GM08714 (cell line): Measurements from ENCODE around the gene PPP4R3A.
A peak's percentile ranks its signal among the peaks of the same experiment; 100 is the strongest.
"Not testable (repeated sequence)": the region's sequence is repeated elsewhere in the genome, so short reads cannot be mapped to it uniquely, and the experiment has no call there.

Experiments used
- H3K4me3 ChIP-seq: fragments of 200-500 bp; sonication (Bioruptor generic); 2 replicates; pipeline ENCODE4 v1.5.1; 2014; ENCODE audit warnings: mild to moderate bottlenecking, low read length, inconsistent platforms
- ZNF274 ChIP-seq: IDR thresholded peaks from 2 replicates; pipeline ENCODE4 v1.6.1; 2012; ENCODE audit warnings: mild to moderate bottlenecking, low read depth, low read length

The PPP4R3A gene

DNA sequence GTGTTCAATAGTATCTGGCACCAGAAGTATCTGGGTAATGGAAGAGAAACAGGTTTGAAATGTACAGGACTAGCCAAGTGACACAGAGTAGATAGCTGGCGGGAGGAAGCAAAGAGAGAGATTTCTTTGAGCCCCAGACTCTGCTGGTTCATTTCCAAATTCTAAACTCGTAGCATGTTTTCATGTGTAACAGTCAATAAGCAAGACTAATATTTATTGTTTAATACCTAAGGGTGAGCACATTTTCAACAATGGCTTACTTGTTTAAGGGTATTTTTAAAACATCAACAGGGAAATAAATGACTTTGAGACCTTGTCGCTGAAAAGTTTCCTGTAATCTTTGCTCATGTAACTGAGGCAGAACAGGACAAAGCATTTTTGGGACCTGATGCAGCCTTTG is 80.7 kb downstream of the PPP4R3A start:
- no peak overlapping the region for H3K4me3 ChIP-seq
- TF ChIP-seq ZNF274, result no peak

DNA sequence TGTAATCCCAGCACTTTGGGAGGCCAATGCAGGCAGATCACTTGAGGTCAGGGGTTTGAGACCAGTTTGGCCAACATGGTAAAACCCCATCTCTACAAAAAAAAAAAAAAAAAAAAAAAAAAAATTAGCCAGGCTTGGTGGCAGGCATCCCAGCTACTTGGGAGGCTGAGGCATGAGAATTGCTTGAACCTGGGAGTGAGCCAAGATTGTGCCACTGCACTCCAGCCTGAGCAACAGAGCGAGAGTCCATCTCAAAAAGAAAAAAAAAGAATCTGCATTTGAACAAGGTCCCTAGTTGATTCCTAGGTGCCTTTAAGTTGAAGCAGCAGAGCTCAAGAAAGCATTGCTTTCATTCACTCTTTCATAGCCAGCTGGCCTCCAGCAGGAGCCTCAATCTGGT is 81.2 kb downstream of the PPP4R3A start:
- H3K4me3 ChIP-seq, result not testable (repeated sequence)

DNA sequence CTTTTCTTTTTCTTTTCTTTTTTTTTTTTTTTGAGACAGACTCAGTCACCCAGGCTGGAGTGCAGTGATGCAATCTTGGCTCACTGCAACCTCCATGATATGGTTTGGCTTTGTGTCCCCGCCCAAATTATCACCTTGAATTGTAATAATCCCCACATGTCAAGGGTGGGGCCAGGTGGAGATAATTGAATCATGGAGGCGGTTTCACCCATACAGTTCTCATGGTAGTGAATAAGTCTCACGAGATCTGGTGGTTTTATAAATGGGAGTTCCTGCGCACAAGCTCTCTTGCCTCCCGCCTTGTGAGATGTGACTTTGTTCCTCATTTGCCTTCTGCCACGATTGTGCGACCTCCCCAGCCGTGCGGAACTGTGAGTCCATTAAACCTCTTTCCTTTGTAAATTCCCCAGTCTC is 84.6 kb downstream of the PPP4R3A start:
- H3K4me3 ChIP-seq, result not testable (repeated sequence)

DNA sequence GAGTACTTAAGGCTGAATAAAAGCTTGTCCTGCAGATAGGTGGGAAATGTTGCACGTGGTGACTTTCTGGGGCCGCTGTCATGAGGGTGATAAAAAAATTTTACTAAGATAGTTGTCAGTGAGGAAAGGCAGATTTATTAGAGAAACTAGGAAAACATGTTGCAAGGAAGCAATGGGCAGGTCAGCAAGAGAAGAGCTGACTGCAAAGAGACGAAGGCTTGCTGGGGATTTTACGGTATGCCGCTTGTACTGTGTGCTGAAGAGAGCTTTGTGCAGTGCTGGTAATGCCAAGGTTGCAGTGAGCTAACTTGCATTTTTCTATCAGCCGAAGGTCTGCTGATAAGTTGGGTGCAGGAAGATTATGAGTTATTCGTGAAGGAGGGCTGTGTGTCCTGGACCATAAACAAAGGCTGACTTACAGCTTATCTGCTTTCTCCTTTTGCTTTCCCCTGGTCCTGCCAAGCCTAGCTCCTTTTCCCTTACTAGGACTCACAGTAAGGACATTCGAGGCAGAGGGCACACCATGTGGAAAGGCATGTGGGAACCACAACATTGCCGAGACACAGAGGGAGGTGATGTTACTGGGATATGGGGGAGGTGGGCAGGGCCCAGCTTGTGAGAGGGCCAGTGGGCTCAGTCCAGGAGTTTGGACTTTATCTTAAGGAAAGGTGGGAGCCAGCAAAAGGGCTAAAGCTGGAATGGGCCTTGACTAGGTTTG is 85.1 kb downstream of the PPP4R3A start:
- no peak for TF ChIP-seq ZNF274
- H3K4me3 ChIP-seq, result no peak overlapping the region

DNA sequence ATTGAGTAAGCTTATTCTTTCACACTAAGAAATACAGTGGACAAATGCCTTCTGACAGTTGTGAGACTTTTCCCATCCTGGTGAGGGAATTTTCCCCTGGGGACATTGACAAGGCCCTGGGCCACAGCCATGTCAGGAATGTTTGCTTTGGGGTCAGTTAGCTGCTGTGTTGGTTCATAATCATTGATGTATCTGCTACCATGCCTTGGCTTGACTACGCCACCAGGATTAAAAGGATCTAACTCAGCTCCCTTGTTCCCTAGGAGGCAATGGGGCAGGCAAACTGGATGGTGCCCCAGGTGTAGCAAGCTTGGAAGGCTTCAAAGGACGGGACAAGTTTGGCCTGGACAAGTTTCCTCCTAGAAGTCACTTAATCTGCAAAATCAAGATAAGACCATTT is 89.4 kb downstream of the PPP4R3A start:
- TF ChIP-seq ZNF274, result no peak
- H3K4me3 ChIP-seq, result no peak overlapping the region

DNA sequence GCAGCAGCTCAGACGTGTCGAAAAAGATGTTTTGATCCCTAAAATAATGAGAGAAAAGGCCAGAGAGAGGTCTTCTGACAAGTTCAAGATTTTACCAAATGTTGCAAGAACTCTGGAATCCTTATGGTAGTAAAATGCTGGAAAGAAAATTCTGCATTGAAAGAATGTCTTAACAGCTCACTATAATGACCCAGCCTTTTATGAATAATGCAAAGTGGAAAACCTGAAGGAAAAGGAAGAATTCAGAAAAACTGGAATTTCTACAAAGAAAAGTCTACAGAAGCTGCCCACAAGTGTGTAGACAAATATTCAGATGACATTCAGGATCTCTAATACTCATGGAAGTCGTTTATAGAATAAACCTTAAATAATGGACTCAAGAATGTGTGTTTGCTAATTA is 90.7 kb downstream of the PPP4R3A start:
- H3K4me3 ChIP-seq, result no peak overlapping the region
- no peak for TF ChIP-seq ZNF274

DNA sequence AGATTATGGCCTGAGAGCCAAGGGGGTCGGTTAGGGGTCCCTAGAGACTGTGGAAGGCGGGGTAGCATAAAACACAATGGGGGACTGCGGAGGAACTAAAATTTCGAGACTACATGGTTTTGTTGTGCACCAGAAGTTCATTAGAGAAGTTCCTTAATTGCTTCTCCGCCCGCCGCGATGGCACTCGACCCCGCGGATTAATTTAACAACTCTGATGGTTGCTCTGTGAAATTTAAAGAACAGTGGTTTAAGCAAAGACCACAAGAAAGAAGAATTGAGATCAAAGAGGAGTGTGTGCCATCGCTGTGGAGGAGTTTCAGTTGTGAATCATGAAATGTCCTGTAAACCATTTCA is 91.1 kb downstream of the PPP4R3A start:
- H3K4me3 ChIP-seq, result no peak overlapping the region
- TF ChIP-seq ZNF274, result no peak

DNA sequence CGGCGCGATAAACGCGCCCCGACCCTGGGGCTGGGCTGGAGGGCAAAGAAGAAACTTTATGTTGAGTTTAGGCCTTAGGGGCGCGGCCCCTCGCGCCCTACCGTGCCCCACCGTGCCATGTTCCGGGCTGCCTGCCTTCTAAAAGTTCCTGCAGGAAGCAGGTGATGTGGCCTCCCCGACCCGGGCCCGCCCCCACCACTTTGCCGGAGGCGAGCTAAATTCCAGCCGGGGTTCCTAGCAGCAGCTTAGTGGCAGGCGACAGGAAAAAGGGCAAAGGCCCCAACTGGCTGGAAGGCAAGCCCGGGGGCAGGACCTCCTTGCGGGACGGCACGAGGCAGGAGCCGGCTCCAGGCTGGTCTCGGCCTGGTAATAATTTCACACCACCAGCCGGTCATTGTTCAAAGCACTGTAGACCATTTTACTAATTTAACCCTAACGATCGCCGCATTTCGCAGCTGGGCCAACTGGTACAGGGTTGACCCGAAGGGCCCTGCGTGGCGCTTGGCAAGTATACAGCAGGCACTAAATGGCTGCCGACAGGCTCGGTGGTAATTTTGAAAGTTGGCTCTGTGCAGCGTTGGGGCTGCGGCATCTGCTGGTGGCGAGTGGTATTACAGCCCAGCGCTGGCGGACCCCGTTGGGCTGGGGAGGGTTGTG is 91.6 kb downstream of the PPP4R3A start:
- peak overlapping the region; percentile 93; the same call in 1 of the 2 replicates for H3K4me3 ChIP-seq
- no peak for TF ChIP-seq ZNF274

DNA sequence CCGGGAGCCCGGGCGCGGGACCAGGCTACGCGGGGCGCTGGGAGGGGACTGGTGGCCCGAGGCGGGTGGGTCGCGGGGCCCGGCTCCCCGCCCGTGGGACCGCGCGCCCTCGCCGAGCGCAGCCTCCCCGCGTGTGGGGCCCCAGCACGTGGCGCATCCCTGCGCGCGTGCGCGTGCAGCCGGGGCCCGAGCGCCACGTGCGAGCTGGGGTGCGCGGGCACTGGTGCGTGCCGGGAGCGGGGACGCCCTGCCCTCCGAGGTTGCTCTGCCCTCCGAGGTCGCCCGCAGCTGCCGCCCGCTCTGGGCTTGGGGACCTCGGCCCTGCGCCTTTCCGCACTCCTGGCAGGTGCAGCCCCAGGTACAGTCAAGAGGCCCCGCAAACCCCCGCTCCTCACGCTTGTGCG is 92.1 kb downstream of the PPP4R3A start:
- H3K4me3 ChIP-seq, result peak overlapping the region; percentile 93; the same call in 1 of the 2 replicates

DNA sequence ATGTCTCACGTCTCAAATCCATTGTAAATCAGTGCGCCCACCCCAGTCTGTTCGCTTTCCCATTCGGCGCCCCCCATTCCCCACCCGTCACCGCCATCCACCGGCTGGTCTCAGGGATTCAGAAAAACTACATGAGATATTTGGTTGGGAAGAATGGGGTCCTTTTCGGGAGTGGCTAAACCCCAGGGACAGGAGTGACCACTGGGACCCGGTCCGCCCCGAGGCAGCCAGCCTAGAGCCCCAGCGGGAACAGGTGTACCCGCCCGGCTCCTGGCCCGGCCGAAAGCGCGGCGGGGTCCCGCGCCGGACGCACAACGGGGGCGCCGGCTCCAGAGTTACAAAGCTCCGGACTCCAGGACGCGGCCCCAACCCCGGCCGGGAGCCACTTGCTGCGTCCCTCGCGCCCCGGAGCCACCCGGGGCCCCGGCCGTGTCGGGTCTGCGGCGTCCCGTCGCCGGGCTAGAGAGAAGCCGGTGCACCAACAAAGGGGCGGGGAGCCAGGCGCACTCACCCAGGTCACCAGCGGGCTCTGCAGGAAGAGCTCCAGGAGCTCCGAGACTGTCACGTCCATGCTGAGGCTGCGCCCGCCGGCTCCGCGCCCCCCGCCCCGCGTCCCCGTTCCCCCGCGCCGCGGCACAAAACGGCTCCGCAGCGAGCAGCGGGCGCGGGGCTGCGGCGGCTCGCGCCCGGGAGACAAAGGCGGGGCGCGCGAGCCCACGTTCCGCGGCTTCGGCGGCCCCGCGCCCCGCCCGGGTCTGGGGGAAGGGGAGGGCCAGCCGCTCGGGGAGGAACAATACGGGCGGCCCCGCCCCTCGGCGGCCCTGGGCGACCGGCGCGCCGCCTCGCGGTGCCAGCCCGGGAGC is 92.8 kb downstream of the PPP4R3A start, which contains the start of gene CCDC88C:
Gene CCDC88C (minus strand): TSS at position 701 of the 863 bp plus-strand sequence. CDS start 130 bp downstream, at position 571.
- TF ChIP-seq ZNF274, result no peak
- peak within 1 kb of the TSS; percentile 93 for H3K4me3 ChIP-seq

More for the DNA sequence above, 92.1 kb downstream of the PPP4R3A start:
- TF ChIP-seq ZNF274, result no peak

DNA sequence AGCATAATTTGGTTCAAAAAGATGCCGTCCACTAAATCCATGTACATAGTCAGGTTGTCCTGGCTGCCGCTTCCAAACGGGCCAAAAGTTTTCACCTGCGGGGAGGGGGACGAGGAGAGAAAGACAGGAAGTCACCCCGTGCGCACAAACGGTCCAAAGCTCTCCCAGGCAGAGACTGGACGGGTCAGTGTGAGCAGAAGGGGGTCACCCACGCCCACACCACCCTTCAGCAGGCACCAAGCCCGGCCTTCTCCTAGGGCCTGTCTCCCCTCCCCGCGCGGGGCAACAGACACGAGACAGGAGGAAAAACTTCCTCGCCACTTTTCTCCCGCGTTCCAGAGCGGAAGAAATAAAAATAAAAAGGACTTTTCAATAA is 93.4 kb downstream of the PPP4R3A start:
- H3K4me3 ChIP-seq, result peak overlapping the region; percentile 93

DNA sequence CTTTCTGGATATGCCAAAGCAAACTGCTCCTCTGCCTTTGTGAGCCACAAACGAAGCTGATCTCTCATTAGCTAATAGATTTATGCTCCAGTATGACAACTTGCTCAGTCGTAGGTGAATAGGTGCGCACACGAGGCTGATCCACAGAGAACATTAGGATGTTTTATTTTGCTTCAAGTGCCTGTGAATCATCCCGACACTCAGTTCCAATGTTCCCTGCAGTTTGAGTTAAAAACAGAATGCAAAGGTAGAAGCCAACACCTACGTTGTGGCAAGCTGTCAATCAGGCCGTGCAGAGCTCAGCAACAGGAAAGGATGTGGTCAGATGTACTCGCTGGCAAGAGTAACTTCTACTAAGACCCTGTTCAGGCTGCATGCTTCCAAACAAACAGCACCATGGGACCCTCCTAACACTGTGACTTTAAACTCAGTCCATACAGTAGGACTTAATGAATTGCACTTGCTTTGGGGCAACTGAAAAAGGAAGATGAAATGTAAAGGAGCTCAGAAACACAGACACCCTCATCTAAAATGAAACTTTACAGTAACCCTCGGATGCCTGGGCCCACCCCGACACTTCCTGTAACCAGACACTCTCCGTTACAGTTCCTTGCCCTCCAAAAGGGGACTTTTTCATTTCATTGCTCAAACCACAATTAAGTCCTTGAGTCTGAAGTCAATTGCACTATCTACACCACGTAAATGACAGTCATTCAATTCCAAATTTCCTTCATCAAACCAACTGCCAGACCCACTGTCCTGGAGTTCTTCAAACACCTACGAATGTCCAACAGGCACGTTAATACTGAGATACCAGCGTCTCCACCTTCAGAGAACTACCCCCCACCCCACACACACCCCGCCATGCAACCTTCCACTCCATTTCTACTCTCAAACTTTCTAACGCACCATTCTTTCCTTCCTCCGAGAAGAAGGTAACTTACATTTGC is 94.0 kb downstream of the PPP4R3A start:
- H3K4me3 ChIP-seq, result peak overlapping the region; percentile 93
- TF ChIP-seq ZNF274, result no peak

More for the DNA sequence above, 93.4 kb downstream of the PPP4R3A start:
- TF ChIP-seq ZNF274, result no peak

DNA sequence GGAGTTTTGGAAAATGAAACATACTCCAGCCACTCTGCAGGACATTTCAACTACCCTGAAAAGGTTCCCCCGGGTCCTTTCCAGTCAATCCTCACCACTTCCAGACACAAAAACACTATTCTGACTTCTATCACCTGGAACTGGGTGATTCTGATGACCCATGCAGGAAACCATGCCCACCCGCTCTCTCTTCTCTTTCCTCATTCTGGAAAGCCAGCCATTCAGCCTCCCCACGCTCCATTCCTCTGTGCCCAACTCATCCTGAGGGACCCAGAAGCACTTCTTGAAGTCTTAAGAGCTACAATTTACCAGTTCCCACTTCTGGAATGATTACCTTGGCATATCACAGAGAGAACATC is 95.7 kb downstream of the PPP4R3A start:
- TF ChIP-seq ZNF274, result no peak
- peak overlapping the region; percentile 93; the same call in 1 of the 2 replicates for H3K4me3 ChIP-seq
